Activated B cell treated with CpG ODN at 0.5 μM for 24 hours (primary cell): ENCODE data around the gene ADGRE3. TPM values are rescaled to one million over a fixed set of nuclear protein-coding genes. Genes with fewer than 3 reads are reported as not detected.
"Not testable (repeated sequence)": the region's sequence is repeated elsewhere in the genome, so short reads cannot be mapped to it uniquely, and the experiment has no call there.

Experiments used
- ATAC-seq: fragments of 200-7000 bp; cut with Tn5 transposase; one replicate; pipeline ENCODE4 v1.10.0; 2021; ENCODE audit warnings: low read depth, mild to moderate bottlenecking, moderate library complexity
- CTCF ChIA-PET: fragments of 350-600 bp; sonication (Branson Sonifier 250); formaldehyde crosslinking; loops from one replicate; lab custom pipeline; 2021; ENCODE audit warnings: antibody characterized with exemption; lab: Charles Lee
- POLR2A ChIA-PET: fragments of 350-600 bp; sonication (Branson Sonifier 250); formaldehyde crosslinking; loops from one replicate; lab custom pipeline; 2021; ENCODE audit warnings: antibody characterized with exemption; lab: Charles Lee
- DNase-seq: peaks from one replicate; pipeline ENCODE4 v3.0.0; 2022
- H3K27ac Mint-ChIP-seq: one replicate; pipeline ENCODE4 v1.8.0; 2020; ENCODE audit warnings: mixed read lengths
- H3K27me3 Mint-ChIP-seq: one replicate; pipeline ENCODE4 v1.8.0; 2021; ENCODE audit warnings: mixed read lengths
- H3K36me3 Mint-ChIP-seq: one replicate; pipeline ENCODE4 v1.8.0; 2021; ENCODE audit warnings: low read depth, mixed read lengths
- H3K4me1 Mint-ChIP-seq: one replicate; pipeline ENCODE4 v1.8.0; 2021; ENCODE audit warnings: mixed read lengths
- H3K4me3 Mint-ChIP-seq: one replicate; pipeline ENCODE4 v1.8.0; 2020; ENCODE audit warnings: mild to moderate bottlenecking, mixed read lengths
- H3K9me3 Mint-ChIP-seq: one replicate; pipeline ENCODE4 v1.8.0; 2020; ENCODE audit warnings: mixed read lengths
- intact Hi-C: fragments of 100-400 bp; cut with micrococcal nuclease; formaldehyde crosslinking; loops from one replicate; pipeline ENCODE4 v1.15.1; 2024
- total RNA-seq: library from RNA; stranded (reverse); gene quantifications from 2 replicates; pipeline ENCODE4 v1.2.3, GENCODE V29; 2022
- TF ChIP-seq, protein P1 (sequence below): fragments of 200-600 bp; IDR thresholded peaks from one replicate; pipeline ENCODE4 v1.8.0; 2022; ENCODE audit warnings: antibody characterized with exemption, mild to moderate bottlenecking

ADGRE3 gene
- total RNA-seq, 1 donor from 2014 or later = not detected

DNA sequence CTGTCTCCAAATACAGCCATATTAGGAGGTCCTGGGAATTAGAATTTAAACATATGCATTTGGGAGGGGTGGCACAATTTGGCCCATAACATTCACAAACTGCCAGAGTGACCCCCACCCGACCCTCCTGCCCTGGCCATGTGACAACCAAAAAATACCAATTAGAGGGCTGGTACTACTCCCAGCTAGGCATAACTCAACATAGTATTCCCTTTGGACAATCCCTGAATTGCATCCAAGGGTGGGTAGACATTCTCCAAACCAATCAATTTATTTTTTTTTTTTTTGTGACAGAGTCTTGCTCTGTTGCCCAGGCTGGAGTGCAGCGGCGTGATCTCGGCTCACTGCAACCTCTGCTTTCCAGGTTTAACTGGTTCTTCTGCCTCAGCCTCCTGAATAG is 62.0 kb downstream of the ADGRE3 start:
- intact Hi-C loops = no loop called here
- no peaks in the 10 kb centered on the region for H3K9me3 Mint-ChIP-seq
- ATAC-seq (no peak), DNase-seq (no peak)
- TF ChIP-seq, protein P1, sequence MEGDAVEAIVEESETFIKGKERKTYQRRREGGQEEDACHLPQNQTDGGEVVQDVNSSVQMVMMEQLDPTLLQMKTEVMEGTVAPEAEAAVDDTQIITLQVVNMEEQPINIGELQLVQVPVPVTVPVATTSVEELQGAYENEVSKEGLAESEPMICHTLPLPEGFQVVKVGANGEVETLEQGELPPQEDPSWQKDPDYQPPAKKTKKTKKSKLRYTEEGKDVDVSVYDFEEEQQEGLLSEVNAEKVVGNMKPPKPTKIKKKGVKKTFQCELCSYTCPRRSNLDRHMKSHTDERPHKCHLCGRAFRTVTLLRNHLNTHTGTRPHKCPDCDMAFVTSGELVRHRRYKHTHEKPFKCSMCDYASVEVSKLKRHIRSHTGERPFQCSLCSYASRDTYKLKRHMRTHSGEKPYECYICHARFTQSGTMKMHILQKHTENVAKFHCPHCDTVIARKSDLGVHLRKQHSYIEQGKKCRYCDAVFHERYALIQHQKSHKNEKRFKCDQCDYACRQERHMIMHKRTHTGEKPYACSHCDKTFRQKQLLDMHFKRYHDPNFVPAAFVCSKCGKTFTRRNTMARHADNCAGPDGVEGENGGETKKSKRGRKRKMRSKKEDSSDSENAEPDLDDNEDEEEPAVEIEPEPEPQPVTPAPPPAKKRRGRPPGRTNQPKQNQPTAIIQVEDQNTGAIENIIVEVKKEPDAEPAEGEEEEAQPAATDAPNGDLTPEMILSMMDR = no peak
- ChIA-PET CTCF (interaction anchor here (0.7 to 4.1 kb wide), 5 partner anchors 8 to 73 kb away, joined by 3 to 21 read pairs (median 4); no protein-coding TSS in a partner anchor), POLR2A (interaction anchor here (0.6 to 4.5 kb wide), 12 partner anchors 9 to 489 kb away, joined by 3 to 75 read pairs (median 14); partner anchors contain the start of genes CLEC17A, NDUFB7 and ZNF333)
- H3K4me1 Mint-ChIP-seq = peaks cover 68% of the 10 kb centered on the region
- peaks cover 55% of the 10 kb centered on the region for H3K36me3 Mint-ChIP-seq
- H3K27me3 Mint-ChIP-seq = no peaks in the 10 kb centered on the region
- peak overlapping the region; percentile 98 for H3K27ac Mint-ChIP-seq
- H3K4me3 Mint-ChIP-seq = no peak overlapping the region

DNA sequence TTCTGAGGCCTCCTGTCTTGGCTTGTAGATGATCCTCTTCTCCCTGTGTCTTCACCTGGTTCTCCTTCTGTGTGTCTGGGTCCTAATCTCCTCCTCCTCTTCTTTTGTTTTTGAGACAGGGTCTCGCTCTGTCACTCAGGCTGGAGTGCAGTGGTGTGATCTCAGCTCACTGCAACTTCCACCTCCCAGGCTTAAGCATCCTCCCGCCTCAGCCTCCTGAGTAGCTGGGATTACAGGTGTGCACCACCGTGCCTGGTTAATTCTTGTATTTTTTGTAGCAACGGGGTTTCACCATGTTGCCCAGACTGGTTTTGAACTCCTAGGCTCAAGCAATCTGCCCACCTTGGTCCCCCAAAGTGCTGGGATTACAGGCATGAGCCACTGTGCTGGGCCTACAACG is 62.4 kb downstream of the ADGRE3 start:
- peaks cover 51% of the 10 kb centered on the region for H3K36me3 Mint-ChIP-seq
- ChIA-PET POLR2A (interaction anchor here (0.6 to 4.5 kb wide), 8 partner anchors 9 to 489 kb away, joined by 3 to 75 read pairs (median 9); partner anchors contain the start of genes CLEC17A and ZNF333), CTCF (interaction anchor here (3.5 to 4.1 kb wide), 2 partner anchors 38 to 74 kb away, joined by 19 to 21 read pairs; no protein-coding TSS in a partner anchor)
- H3K9me3 Mint-ChIP-seq, DNase-seq, H3K27me3 Mint-ChIP-seq, intact Hi-C loops, H3K4me3 Mint-ChIP-seq, ATAC-seq: not testable (repeated sequence)
- H3K27ac Mint-ChIP-seq = peak overlapping the region; percentile 98
- peaks cover 68% of the 10 kb centered on the region for H3K4me1 Mint-ChIP-seq

DNA sequence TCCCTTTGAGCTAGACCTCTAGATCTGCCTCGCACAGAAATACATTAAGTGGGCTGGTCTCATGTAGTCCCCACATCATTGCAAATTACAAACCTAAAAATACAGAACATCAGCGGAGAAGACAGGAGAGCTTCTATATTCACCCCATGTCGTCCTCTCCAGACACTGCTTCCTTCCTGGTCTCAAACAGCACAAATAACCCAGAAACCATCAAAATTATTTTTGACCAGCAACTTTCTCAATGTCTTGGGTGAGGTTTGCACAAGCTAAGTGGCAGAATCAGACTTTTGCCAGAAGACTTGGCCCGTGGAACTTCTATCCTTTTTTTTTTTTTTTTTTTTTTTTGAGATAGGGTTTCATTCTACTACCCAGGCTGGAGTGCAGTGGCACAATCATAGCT is 63.6 kb downstream of the ADGRE3 start:
- H3K4me1 Mint-ChIP-seq = peaks cover 72% of the 10 kb centered on the region
- no peak for ATAC-seq
- intact Hi-C loops = no loop called here
- ChIA-PET CTCF (interaction anchor here (3.4 to 4.1 kb wide), 2 partner anchors 37 to 75 kb away, joined by 11 to 21 read pairs; no protein-coding TSS in a partner anchor), POLR2A (interaction anchor here (0.6 to 4.5 kb wide), 8 partner anchors 8 to 1499 kb away, joined by 3 to 75 read pairs (median 5); partner anchors contain the start of gene OR7A10)
- H3K4me3 Mint-ChIP-seq = no peak overlapping the region
- H3K9me3 Mint-ChIP-seq = no peaks in the 10 kb centered on the region
- H3K27me3 Mint-ChIP-seq = no peaks in the 10 kb centered on the region
- TF ChIP-seq, protein P1 = no peak
- DNase-seq = no peak
- H3K36me3 Mint-ChIP-seq = peaks cover 53% of the 10 kb centered on the region
- H3K27ac Mint-ChIP-seq = peak overlapping the region; percentile 54

DNA sequence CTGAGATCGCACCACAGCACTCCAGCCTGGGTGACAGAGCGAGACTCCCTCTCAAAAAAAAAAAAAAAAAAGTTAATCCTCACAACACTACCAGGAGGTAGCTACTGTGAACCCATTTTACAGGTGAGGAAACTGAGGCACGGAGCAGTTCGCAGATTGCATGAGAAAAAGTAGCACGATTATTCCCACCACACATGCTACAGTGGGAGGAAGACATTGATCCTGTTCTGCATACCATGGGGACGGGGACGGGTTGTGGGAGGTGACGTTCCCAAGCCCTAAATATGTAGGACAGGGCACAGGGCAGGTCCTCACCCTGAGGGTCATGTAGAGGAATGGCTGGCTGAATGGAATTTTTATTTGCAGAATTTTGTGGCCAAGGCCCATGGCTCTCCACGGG is 68.0 kb downstream of the ADGRE3 start:
- peak overlapping the region; percentile 93 for H3K27ac Mint-ChIP-seq
- ATAC-seq (no peak), DNase-seq (no peak)
- H3K4me1 Mint-ChIP-seq = peaks cover 70% of the 10 kb centered on the region
- intact Hi-C loops = no loop called here
- no peak overlapping the region for H3K4me3 Mint-ChIP-seq
- H3K9me3 Mint-ChIP-seq = no peaks in the 10 kb centered on the region
- H3K27me3 Mint-ChIP-seq = no peaks in the 10 kb centered on the region
- TF ChIP-seq, protein P1 = no peak
- ChIA-PET CTCF (interaction anchor here (0.7 to 4.2 kb wide), 2 partner anchors 27 to 80 kb away, joined by 3 to 25 read pairs; no protein-coding TSS in a partner anchor), POLR2A (interaction anchor here (0.6 to 4.5 kb wide), 9 partner anchors 15 to 1396 kb away, joined by 3 to 47 read pairs (median 4); partner anchors contain the start of gene ADGRE3)
- peaks cover 73% of the 10 kb centered on the region for H3K36me3 Mint-ChIP-seq

DNA sequence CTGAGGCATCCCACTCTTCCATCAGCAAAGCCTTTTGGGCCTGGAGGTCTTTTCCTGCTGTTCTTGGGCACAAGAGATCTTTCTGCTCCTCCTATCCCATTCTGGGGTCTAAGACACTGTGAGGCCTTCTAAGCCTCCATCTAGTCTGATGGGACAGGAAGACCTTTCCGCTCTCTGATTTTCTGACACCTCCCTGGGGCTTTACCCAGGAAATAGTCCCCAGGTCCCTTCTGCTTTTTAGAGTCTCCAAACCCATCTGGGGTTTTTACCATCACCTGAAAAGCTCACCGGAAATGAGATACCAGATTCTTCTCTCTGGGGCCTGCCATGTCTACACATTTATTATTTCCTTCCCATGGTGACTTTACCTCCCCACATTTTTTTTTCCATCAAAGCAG is 70.7 kb downstream of the ADGRE3 start:
- intact Hi-C loops = loop anchor here (1.0 to 2.0 kb wide), 5 partner anchors 10 to 65 kb away; partner anchors contain the start of gene CLEC17A
- DNase-seq = peak; percentile 39
- ChIA-PET CTCF (interaction anchor here (1.3 to 4.2 kb wide), 3 partner anchors 11 to 82 kb away, joined by 3 to 25 read pairs (median 22); no protein-coding TSS in a partner anchor), POLR2A (interaction anchor here (0.5 to 4.6 kb wide), 12 partner anchors 9 to 729 kb away, joined by 3 to 75 read pairs (median 9); partner anchors contain the start of genes ADGRE3, CLEC17A and NDUFB7)
- peaks cover 71% of the 10 kb centered on the region for H3K36me3 Mint-ChIP-seq
- H3K27ac Mint-ChIP-seq = peak overlapping the region; percentile 93
- peak overlapping the region; percentile 72 for H3K4me3 Mint-ChIP-seq
- TF ChIP-seq, protein P1 = no peak
- no peaks in the 10 kb centered on the region for H3K9me3 Mint-ChIP-seq
- peaks cover 62% of the 10 kb centered on the region for H3K4me1 Mint-ChIP-seq
- H3K27me3 Mint-ChIP-seq = no peaks in the 10 kb centered on the region
- ATAC-seq = peak; percentile 88
